ENCODE measurements around the gene ANKHD1.

The ANKHD1 gene

GRCh38 chr5:140371356-140372151, 30.1 kb upstream of the ANKHD1 start:
- DNase-seq = no peak

DNA sequence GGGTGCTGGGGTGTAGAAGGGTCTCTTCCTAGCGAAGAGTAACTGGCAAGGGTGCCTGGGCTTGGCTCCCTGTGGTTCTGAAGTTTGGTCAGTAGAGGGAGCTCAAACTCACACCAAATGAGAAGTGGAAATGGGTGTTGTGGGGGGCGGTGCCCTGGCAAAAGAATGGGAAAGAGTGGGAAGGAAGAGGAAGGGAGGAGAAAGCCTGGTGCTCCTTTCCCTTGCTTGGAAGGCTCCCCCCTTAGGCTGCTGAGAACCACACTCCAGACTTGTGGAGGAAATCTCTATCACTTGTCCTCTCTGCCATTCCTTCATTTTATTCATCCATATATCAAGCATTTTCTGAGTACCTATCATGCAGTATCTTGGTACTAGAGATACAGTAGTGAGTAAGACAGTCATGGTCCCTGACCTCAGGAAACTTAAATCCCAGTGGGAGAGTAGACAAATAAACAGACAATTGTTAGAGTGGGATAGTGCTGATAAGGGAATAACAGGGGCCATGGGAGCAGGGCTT, 28.6 kb upstream of the ANKHD1 start:
- peak; percentile 48 for DNase-seq

DNA sequence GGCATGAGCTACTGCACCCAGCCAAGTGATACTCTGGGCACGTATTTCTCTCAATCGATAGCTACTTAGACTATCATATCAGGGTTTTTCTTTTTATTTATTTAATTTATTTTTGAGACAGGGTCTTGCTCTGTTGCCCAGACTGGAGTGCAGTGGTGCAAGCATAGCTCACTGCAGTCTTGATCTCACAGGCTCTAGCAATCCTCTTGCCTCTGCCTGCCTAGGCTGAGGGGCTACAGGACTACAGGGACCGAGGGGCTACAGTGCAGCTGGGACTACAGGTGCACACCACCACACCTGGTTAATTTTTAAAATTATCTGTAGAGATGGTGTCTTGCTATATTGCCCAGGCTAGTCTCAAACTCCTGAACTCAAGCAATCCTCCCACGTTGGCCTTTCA, 20.3 kb upstream of the ANKHD1 start:
- no peak for DNase-seq

DNA sequence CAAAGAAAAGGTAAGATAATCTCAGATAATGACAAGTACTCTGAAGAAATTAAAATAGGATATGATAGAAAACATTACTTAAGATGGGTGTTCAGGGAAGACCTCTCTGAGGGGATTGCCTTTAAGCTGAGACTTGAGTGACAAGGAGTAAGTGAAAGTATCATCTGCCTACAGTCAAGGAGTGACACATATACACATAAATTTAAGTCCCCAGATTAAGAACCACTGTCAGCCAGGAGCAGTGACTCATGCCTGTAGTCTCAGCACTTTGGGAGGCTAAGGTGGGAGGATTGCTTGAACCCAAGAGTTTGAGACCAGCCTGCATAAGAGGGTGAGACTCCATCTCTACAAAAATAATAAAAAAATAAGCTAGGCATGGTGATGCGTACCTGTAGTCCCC, 19.7 kb upstream of the ANKHD1 start:
- DNase-seq = no peak

DNA sequence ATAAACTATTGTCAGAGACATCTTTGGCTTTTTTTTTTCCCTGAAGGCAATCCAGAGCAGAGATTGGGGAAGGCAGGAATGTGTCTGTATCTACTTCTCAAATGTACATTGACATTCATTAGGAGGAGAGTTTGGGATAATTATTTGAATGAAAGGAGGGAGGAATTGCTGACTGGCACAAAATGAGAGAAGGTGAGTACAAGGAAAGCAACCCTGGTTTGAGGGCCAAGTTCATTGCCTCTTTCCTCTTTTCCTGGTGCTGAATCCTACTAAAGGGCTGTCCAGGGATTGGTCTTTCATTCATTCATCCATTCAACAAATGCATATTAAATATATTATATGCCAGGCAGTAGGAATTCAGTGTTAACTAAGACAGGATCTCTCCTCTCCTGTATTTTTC, 18.8 kb upstream of the ANKHD1 start:
- no peak for DNase-seq

GRCh38 chr5:140383300-140383699, 18.3 kb upstream of the ANKHD1 start:
- no peak for DNase-seq

- DNase-seq = no peak
Measured at GRCh38 chr5:140388052-140388451, 13.6 kb upstream of the ANKHD1 start.

GRCh38 chr5:140391312-140391711, 10.3 kb upstream of the ANKHD1 start:
- DNase-seq = no peak

- no peak for DNase-seq
Measured at GRCh38 chr5:140391732-140392131, 9.9 kb upstream of the ANKHD1 start.

- DNase-seq = no peak
Measured at GRCh38 chr5:140393738-140394137, 7.9 kb upstream of the ANKHD1 start.

GRCh38 chr5:140398379-140398811, 3.2 kb upstream of the ANKHD1 start:
- DNase-seq = no peak

GRCh38 chr5:140399979-140400729, 1.5 kb upstream of the ANKHD1 start:
- peak; percentile 39 for DNase-seq

DNA sequence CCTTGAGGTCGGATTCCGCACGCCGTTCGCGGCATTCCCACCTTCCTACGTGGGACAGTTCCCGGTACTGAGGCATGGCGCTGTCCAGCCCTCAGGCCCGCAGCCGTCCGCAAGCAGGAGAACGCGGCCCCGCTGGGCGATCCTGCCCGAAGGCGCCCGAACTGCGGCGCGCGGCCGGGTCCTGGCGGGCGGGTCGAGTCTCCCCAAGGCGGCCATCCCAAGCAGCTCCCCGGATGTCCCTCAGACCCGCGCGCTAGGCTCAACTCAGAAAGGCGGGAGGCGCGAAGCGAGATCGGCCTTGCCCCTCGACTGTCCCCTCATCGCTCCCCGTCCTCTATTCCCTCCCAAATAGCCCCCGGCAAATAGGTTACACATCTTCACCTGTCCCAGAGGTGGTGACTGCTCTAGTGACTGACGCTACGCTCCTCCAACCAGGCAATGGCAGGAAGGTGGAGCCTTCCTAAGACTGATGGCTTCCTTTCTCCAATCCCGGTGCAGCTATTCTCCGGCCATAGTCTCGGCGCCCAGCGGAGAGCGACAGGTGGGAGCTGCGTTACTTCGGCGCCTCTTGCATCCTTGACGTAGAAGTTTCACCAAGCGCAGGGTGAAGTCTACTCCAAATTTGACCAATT, 787 bp upstream of the ANKHD1 start:
- peak; percentile 87 for DNase-seq

DNA sequence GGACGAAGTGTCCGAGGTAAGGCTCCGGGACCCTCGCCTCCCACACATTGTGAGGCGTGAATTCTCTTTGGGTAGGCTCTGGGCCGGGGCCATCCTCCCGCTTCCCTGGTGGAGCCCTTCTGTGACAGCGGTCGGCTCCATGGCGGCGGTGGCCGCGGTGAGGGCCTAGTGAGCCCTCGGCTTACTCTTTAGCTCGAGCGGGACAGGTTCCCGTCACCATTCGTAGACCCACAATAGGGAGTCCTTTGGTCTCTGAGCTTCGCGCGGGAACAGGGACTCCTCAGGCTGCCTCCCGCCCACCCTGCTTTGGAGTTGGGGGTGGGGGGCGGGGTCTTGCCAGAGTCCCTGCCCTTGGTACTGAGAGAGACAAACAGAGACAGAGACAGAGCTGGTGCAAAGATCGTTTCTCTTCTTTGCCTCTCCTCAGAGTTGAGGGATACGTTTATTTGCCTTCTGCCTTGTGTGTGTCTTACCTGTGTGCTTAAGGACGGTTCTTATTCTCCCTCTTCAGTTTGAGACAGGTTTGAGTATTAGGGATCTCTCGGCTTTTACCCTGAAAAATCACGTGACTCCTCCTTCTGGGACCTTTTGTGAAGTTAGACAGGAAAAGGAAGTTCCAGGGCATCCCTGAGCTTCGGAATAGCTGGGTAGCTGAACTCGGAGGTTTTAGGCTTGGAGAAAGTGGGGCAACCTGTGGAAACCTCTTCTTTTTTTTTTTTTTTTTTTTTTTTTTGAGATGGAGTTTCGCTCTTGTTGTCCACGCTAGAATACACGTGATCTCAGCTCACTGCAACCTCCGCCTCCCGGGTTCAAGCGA, 833 bp downstream of the ANKHD1 start:
- peak; percentile 11 for DNase-seq

GRCh38 chr5:140403613-140404012, 2.0 kb downstream of the ANKHD1 start:
- DNase-seq = no peak

GRCh38 chr5:140408750-140409241, 7.2 kb downstream of the ANKHD1 start:
- no peak for DNase-seq

GRCh38 chr5:140413230-140413629, 11.6 kb downstream of the ANKHD1 start:
- DNase-seq = no peak

DNA sequence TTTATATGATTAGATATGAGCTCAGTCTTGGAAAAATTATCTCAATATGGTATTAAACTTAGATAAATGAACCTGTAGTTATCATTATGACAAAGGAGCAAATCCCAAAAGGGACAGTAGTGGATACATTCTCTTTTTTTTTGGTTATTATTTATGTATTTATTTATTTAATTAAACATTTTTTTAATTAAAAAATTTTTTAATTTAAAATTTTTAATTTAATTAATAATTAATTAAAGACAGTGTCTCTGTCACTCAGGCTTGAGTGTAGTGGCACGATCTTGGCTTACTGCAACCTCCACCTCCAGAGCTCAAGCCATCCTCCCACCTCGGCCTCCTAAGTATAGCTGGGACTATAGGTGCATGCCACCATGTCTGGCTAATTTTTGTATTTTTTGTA, 15.6 kb downstream of the ANKHD1 start:
- DNase-seq = no peak

DNA sequence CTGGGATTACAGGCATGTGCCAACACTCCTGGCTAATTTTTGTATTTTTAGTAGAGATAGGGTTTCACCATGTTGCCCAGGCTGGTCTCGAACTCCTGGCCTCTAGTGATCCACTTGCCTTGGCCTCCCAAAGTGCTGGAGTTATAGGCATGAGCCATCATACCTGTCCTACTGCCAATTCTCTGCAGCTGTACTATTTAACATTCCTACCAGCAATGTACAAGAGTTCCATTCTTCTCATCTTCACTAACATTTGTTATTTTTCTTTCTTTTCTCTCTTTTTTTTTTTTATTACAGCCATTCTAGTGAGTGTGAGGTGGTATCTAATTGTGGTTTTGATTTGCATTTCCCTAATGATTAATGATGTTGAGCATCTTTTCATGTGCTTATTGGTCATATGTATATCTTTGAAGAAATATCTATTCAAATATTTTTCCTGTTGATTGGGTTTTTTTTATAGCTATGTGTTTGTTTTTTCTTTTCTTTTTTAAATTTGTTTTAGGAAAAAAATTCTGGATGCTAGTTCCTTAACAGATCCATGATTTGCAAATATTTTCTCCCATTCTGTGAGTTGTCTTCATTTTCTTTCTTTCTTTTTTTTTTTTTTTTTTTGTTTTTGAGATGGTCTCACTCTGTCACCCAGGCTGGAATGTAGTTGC, 17.4 kb downstream of the ANKHD1 start:
- no peak for DNase-seq

GRCh38 chr5:140420226-140420570, 18.6 kb downstream of the ANKHD1 start:
- DNase-seq = no peak

DNA sequence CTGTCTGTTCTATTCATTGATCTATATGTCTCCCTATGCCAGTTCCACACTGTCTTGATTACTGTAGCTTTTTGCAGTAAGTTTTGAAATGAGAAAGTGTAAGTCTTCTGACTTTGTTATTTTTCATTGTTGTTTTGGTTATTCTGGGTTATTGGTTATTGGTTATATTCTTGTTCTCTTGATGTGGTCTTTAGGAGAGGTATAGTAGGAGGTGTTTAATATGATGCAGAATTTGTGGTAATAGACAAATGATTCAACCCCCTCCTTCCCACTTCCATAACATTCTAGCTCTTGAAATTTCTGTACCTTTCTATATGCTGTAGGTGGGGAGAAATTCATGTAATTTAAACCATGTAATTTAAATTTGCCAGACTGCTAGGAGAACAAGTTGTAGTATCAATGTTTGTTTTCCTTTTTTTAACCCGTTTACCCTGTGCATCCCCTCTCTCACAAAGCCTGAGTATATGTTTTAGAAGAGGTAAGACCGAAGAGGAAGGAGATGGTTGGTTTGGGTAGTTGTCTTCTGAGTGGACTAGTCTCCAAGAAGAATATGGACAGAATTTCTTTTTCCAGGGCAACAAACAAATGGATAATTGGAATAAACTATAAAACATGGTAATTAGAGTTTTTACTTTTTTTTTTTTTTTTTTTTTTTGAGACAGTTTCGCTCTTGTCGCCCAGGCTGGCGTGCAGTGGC, 19.2 kb downstream of the ANKHD1 start:
- no peak for DNase-seq
